GM13976 (cell line): ENCODE measurements around the gene CCDC50.

ENCODE experiments used
- DNase-seq: peaks from one replicate; pipeline ENCODE4 v3.0.0; 2012; ENCODE audit warnings: low spot score
- in situ Hi-C: fragments of 300-500 bp; cut with MboI; formaldehyde crosslinking; loops from one replicate; pipeline ENCODE4 v1.12.0; 2022; ENCODE audit warnings: low sequenced_read_pairs, mixed read lengths, inconsistent platforms; ENCODE audit not compliant: unreplicated experiment
- TF ChIP-seq, protein P1 (sequence below): IDR thresholded peaks from 2 replicates; pipeline ENCODE4 v1.5.1; 2012; ENCODE audit warnings: borderline replicate concordance, mild to moderate bottlenecking; ENCODE audit not compliant: insufficient read depth; ENCODE audit errors: extremely low read depth, missing control alignments, control extremely low read depth

CCDC50 gene

DNA sequence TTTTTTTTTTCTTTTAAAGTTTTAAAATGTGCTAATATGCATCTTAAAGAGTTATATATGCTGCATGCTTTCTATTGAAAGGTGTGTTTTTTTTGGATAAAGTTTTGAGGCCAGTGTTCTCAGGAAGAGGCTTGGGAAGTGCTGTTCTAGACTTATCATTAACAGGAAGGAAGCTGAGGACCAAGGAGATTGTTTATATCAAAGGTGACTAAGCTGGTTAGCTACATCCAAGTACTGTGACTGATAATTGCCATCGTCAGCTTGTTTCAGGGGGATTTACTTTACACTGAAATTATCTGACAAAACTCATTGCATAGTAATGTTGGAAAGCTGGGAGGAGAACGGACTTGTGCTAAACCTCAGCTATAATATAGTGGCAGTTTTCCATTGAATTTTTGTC is 37.5 kb downstream of the CCDC50 start:
- TF ChIP-seq, protein P1, sequence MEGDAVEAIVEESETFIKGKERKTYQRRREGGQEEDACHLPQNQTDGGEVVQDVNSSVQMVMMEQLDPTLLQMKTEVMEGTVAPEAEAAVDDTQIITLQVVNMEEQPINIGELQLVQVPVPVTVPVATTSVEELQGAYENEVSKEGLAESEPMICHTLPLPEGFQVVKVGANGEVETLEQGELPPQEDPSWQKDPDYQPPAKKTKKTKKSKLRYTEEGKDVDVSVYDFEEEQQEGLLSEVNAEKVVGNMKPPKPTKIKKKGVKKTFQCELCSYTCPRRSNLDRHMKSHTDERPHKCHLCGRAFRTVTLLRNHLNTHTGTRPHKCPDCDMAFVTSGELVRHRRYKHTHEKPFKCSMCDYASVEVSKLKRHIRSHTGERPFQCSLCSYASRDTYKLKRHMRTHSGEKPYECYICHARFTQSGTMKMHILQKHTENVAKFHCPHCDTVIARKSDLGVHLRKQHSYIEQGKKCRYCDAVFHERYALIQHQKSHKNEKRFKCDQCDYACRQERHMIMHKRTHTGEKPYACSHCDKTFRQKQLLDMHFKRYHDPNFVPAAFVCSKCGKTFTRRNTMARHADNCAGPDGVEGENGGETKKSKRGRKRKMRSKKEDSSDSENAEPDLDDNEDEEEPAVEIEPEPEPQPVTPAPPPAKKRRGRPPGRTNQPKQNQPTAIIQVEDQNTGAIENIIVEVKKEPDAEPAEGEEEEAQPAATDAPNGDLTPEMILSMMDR: no peak
- no peak for DNase-seq
- in situ Hi-C loops: no loop called here

DNA sequence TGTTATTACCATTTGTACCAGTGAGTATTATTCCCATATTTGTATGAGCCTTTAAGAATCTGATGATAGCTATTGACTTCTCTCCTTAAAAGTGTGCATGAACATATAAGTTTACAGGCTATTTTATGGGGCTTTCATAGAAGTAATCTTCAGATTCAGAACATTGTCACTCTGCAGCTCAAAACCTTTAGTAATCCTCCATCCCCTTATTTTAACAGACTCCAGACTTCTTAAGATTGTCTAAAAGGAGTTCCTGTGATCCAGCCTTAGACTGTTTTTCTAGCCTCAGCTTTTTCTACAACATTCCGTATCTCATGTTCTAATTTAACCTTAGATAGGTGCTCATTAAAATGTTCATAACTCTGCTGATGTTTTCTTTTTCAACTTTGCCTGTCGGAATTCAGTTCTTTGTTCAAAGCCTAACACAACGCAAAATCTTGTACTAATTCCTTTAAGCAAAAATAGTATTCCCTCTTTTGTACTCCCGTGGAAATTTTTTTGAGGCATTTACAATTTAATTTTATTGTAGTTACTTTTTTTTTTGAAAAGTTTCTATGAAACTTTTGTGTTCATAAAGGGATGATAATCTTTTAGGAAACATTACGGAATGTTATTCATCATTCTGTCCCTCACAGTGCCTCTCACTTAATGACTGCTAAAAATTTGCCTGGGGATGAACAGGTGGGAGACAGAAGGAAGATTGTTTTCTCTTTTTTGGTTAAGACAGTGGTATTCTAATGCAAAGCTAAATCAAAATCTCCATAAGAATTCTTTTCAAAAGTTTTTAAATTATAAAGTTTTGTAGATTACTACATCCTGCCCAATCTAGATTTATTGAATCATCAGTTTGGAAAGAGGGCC is 39.8 kb downstream of the CCDC50 start:
- DNase-seq: no peak
- in situ Hi-C loops: no loop called here
- TF ChIP-seq, protein P1: no peak

DNA sequence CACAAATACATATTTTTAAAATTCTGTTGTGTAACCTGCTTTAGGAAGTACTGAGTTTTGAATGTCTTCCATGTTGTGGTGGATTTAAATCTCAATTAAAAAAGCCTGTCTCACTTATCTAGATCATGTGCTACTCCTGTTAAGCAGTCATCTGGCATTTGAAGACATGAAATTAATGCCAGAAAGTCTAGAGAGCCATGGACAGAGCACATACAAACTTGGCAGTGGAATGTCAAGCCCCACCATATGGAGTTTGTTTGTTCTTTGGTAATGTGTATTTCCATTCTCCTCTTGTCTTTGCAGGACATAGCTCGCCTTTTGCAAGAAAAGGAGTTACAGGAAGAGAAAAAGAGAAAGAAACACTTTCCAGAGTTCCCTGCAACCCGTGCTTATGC is 40.4 kb downstream of the CCDC50 start:
- TF ChIP-seq, protein P1: no peak
- in situ Hi-C loops: no loop called here
- DNase-seq: no peak

DNA sequence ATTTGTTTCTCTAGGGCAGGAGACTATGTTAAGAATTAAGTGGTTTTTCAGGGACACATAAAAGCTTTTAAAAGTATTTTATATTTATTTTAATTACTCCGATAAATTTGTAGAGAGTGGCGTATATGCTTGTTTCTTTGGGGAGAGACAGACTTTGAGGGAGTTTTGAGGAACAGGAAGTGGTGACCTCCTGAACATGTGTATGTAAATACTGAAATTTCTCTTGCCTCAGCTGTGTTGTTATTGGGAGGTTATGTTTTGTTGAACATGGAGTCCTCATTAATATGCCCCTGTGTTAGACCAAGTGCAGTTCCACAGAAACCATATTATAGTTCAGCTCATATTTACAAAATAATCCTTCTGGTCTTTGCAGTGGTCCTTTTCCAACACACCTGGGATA is 42.9 kb downstream of the CCDC50 start:
- DNase-seq: no peak
- in situ Hi-C loops: no loop called here
- TF ChIP-seq, protein P1: no peak

DNA sequence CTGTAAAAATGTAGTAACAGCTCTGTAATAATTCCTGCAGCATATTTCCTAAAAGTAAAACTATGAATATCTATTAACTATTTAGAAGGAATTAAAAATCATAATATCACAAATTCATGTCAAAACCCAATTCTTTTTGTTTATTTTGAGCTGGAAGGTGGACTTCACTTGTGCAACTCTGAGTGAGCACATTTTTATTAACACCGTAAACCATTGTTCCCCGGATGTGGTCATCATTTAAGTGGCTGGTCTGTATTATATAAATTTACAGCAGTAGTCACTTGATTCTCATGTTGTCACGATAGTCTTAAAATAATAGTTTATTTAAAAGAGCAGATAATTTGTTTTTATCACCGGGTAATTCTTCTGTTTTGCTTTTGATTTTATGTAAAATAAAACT is 44.1 kb downstream of the CCDC50 start:
- no peak for DNase-seq
- TF ChIP-seq, protein P1: no peak
- in situ Hi-C loops: no loop called here

DNA sequence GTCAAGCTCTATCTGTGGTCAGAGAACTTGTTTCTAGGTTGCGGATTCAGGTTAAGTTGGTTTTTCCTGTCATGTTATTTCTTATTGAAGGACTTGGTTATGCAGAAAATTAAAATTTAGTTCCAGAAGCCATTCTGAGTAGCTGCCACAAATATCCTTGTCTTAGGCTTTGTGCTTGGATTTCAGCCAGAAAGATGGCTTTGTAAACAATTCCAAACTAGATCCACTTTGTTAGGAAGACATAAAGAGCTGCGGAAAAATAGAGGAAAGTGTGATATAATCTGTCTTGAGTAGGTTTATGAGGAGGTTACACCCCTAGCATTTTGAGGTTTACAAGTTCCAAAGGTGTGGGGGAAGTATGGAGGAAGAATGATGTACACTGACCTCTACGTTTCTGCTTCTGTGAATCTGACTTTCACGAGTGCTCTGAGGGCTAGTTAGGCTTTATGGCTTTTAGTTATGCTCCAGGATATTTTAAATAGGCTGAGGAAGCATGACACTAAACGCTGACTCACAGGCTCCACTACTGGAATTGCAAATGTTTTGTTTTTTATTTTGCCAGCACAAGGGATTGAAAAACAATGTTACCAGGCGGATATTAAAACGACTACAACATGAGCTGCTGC is 47.4 kb downstream of the CCDC50 start:
- no peak for DNase-seq
- in situ Hi-C loops: no loop called here
- TF ChIP-seq, protein P1: no peak
